H1 (cell line): ENCODE results near the gene KRT80. TPM values are rescaled to one million over a fixed set of nuclear protein-coding genes. Genes with fewer than 3 reads are reported as not detected.
A peak's percentile ranks its signal among the peaks of the same experiment; 100 is the strongest.

ENCODE experiments used
- CTCF ChIP-seq, 3 experiments: IDR thresholded peaks; 1 replicate in 2 of 3; 2 replicates in 1 of 3; pipeline versions ENCODE4 v1.5.1 to v1.6.1; 2011; ENCODE audit warnings: low read length in 3 of 3, mild to moderate bottlenecking in 3 of 3, inconsistent platforms in 2 of 3, low read depth in 1 of 3, moderate library complexity in 1 of 3; ENCODE audit not compliant: insufficient read depth in 1 of 3; ENCODE audit errors: control extremely low read depth in 1 of 3
- polyA plus RNA-seq, 7 experiments: library from polyadenylated mRNA; depleted of rRNA in 3 of 7; stranded (reverse) in 5 of 7; unstranded in 2 of 7; fragments of >200 nt in 5 of 7; fragments of 200-250 nt in 2 of 7; gene quantifications; 1 replicate in 5 of 7; 2 replicates in 1 of 7; 4 replicates in 1 of 7; pipeline versions ENCODE4 v1.2.1 to v1.2.3, GENCODE V29; 2011 to 2013; ENCODE audit warnings: missing spikeins in 2 of 7, mixed read lengths in 2 of 7
- total RNA-seq: library from RNA; stranded (reverse); fragmentation: NEBNext Ultra II Directional; extraction: Animal tissue kit (Norgen Biotek cat#: 25700); gene quantifications from 2 replicates; pipeline ENCODE4 v1.2.1, GENCODE V29; 2021

KRT80 gene
- total and polyA plus RNA-seq, 2 of the 8 experiments (the other 6 are each of a cell fraction or from before 2014, with no cell fraction given): 0.05 TPM; not detected in 1

- TF ChIP-seq CTCF (IDR thresholded peaks at IDR 0.05; ENCODE audit: control extremely low read depth in 1 of 3, insufficient read depth in 1 of 3, low read depth in 1 of 3, low read length in 3 of 3): peak; percentile 94 to 100 (median 99)
- TF ChIP-seq, all 59 proteins: peak for 5
These were observed 22.0 kb upstream of the KRT80 start (continued) for GRCh38 chr12:52213564-52214420.
